Smooth muscle cell of the brain vasculature (primary cell): ENCODE results near the gene NOP56.

Source experiments
- DNase-seq: peaks from one replicate; pipeline ENCODE4 v3.0.0-alpha.2; 2012; ENCODE audit warnings: low read depth, low spot score

The NOP56 gene

GRCh38 chr20:2700913-2701620, 48.6 kb downstream of the NOP56 start:
- no peak for DNase-seq

- no peak for DNase-seq
Measured at GRCh38 chr20:2701671-2702081, 49.2 kb downstream of the NOP56 start.

- DNase-seq, result no peak
Measured at GRCh38 chr20:2703716-2704475, 51.5 kb downstream of the NOP56 start.

GRCh38 chr20:2705931-2706645, 53.7 kb downstream of the NOP56 start:
- no peak for DNase-seq

GRCh38 chr20:2706688-2707352, 54.4 kb downstream of the NOP56 start:
- DNase-seq, result no peak

GRCh38 chr20:2707353-2708072, 55.1 kb downstream of the NOP56 start:
- DNase-seq, result no peak
